Measurements from ENCODE around the gene CCDC146. TPM values are rescaled to one million over a fixed set of nuclear protein-coding genes. Genes with fewer than 3 reads are reported as not detected.
"Not testable (repeated sequence)": the region's sequence is repeated elsewhere in the genome, so short reads cannot be mapped to it uniquely, and the experiment has no call there.

The CCDC146 gene
- total RNA-seq, 4 donors from 2014 or later = 6.0 to 38.8 (median 24.5) TPM

GRCh38 chr7:77157446-77157845, 35.0 kb downstream of the CCDC146 start:
- no peak for TF ChIP-seq CTCF (IDR thresholded peaks at IDR 0.05)
- TF ChIP-seq POLR2A (IDR thresholded peaks at IDR 0.05) = no peak
- no peak for DNase-seq
- H3K27me3 ChIP-seq = no peaks in the 10 kb centered on the region
- no peaks in the 10 kb centered on the region for H3K36me3 ChIP-seq
- peaks cover 0 to 4% (median 0%) of the 10 kb centered on the region in 4 donors for H3K4me1 ChIP-seq
- H3K9me3 ChIP-seq = no peaks in the 10 kb centered on the region
- no peak overlapping the region for H3K4me3 ChIP-seq
- peak overlapping the region in 1 of 4 donors; percentile 5 for H3K27ac ChIP-seq

- H3K9me3 ChIP-seq, H3K4me1 ChIP-seq, H3K27me3 ChIP-seq: not testable (repeated sequence)
Observed at GRCh38 chr7:77171073-77171472, 48.7 kb downstream of the CCDC146 start.

GRCh38 chr7:77172437-77173172, 50.2 kb downstream of the CCDC146 start:
- not testable (repeated sequence) for H3K36me3 ChIP-seq, H3K4me1 ChIP-seq, H3K4me3 ChIP-seq, H3K27ac ChIP-seq, DNase-seq, H3K27me3 ChIP-seq, H3K9me3 ChIP-seq

More at GRCh38 chr7:77171073-77171472, 48.7 kb downstream of the CCDC146 start:
- H3K36me3 ChIP-seq, H3K4me3 ChIP-seq, H3K27ac ChIP-seq, DNase-seq: not testable (repeated sequence)

GRCh38 chr7:77174418-77174817, 52.0 kb downstream of the CCDC146 start:
- not testable (repeated sequence) for H3K4me3 ChIP-seq, H3K27me3 ChIP-seq, H3K4me1 ChIP-seq, H3K27ac ChIP-seq, H3K36me3 ChIP-seq, DNase-seq, H3K9me3 ChIP-seq

GRCh38 chr7:77175274-77175800, 52.9 kb downstream of the CCDC146 start:
- H3K4me3 ChIP-seq, H3K27ac ChIP-seq, DNase-seq, H3K4me1 ChIP-seq, H3K9me3 ChIP-seq, H3K27me3 ChIP-seq, H3K36me3 ChIP-seq: not testable (repeated sequence)

GRCh38 chr7:77177321-77177904, 55.0 kb downstream of the CCDC146 start:
- H3K4me1 ChIP-seq, H3K27ac ChIP-seq, DNase-seq, H3K9me3 ChIP-seq, H3K4me3 ChIP-seq, H3K27me3 ChIP-seq, H3K36me3 ChIP-seq: not testable (repeated sequence)

- H3K4me1 ChIP-seq, DNase-seq, H3K9me3 ChIP-seq, H3K27ac ChIP-seq, H3K36me3 ChIP-seq, H3K27me3 ChIP-seq, H3K4me3 ChIP-seq: not testable (repeated sequence)
Observed at GRCh38 chr7:77178024-77178423, 55.6 kb downstream of the CCDC146 start.

- no peaks in the 10 kb centered on the region for H3K27me3 ChIP-seq
- TF ChIP-seq POLR2A (IDR thresholded peaks at IDR 0.05) (no peak), CTCF (IDR thresholded peaks at IDR 0.05) (no peak)
- no peaks in the 10 kb centered on the region for H3K9me3 ChIP-seq
- no peaks in the 10 kb centered on the region for H3K36me3 ChIP-seq
- H3K4me1 ChIP-seq = no peaks in the 10 kb centered on the region
- H3K27ac ChIP-seq = peak overlapping the region in 2 of 4 donors; percentile 6 to 9
- no peak overlapping the region for H3K4me3 ChIP-seq
- DNase-seq = peak in 2 of 3 donors; percentile 47 to 70
Observed at GRCh38 chr7:77181015-77181595, 58.7 kb downstream of the CCDC146 start.
